Suppressor macrophage (primary cell): ENCODE results near the gene COLEC12.

Experiments used
- DNase-seq, 4 experiments: peaks; one replicate each; pipeline ENCODE4 v3.0.0-alpha.2; 2020 to 2022

The COLEC12 gene

GRCh38 chr18:383135-383534, 117.4 kb downstream of the COLEC12 start:
- DNase-seq, result no peak

- DNase-seq, result no peak
Observed at GRCh38 chr18:382423-382984, 118.0 kb downstream of the COLEC12 start.

- DNase-seq, result peak; percentile 88 to 96 (median 94)
Observed at GRCh38 chr18:379681-380330, 120.7 kb downstream of the COLEC12 start.

GRCh38 chr18:378079-378478, 122.4 kb downstream of the COLEC12 start:
- DNase-seq, result no peak

- no peak for DNase-seq
Observed at GRCh38 chr18:377088-377487, 123.4 kb downstream of the COLEC12 start.

- DNase-seq, result peak; percentile 49 to 76 (median 63)
Observed at GRCh38 chr18:376311-376710, 124.2 kb downstream of the COLEC12 start.

- DNase-seq, result peak; percentile 51 to 74 (median 58)
Observed at GRCh38 chr18:374721-375168, 125.8 kb downstream of the COLEC12 start.

GRCh38 chr18:373780-374179, 126.7 kb downstream of the COLEC12 start:
- no peak for DNase-seq

- peak in 3 of 4 experiments; percentile 38 to 57 (median 40) for DNase-seq
Observed at GRCh38 chr18:371609-371982, 128.9 kb downstream of the COLEC12 start.

- peak in 2 of 4 experiments; percentile 55 to 58 for DNase-seq
Observed at GRCh38 chr18:370751-371608, 129.5 kb downstream of the COLEC12 start.

GRCh38 chr18:369224-370015, 131.1 kb downstream of the COLEC12 start:
- peak in 3 of 4 experiments; percentile 57 to 71 (median 71) for DNase-seq

GRCh38 chr18:366466-367061, 133.9 kb downstream of the COLEC12 start:
- no peak for DNase-seq

GRCh38 chr18:365651-366050, 134.8 kb downstream of the COLEC12 start:
- no peak for DNase-seq

- DNase-seq, result no peak
Observed at GRCh38 chr18:364256-364826, 136.2 kb downstream of the COLEC12 start.

GRCh38 chr18:363301-364085, 137.0 kb downstream of the COLEC12 start:
- DNase-seq, result peak; percentile 34 to 80 (median 66)

- DNase-seq, result no peak
Observed at GRCh38 chr18:362311-363290, 137.9 kb downstream of the COLEC12 start.

- peak; percentile 57 to 75 (median 68) for DNase-seq
Observed at GRCh38 chr18:361941-362310, 138.6 kb downstream of the COLEC12 start.

- DNase-seq, result no peak
Observed at GRCh38 chr18:361100-361732, 139.3 kb downstream of the COLEC12 start.

- no peak for DNase-seq
Observed at GRCh38 chr18:360676-361075, 139.8 kb downstream of the COLEC12 start.
